Thyroid gland (tissue), 4 donors: ENCODE results near the gene RALBP1. TPM values are rescaled to one million over a fixed set of nuclear protein-coding genes. Genes with fewer than 3 reads are reported as not detected.
"Not testable (repeated sequence)": the region's sequence is repeated elsewhere in the genome, so short reads cannot be mapped to it uniquely, and the experiment has no call there.

Experiments
- DNase-seq, 2 donors: peaks; one replicate each; pipeline ENCODE4 v3.0.0-alpha.2; 2019
- H3K27ac ChIP-seq, 3 donors: fragments of 200-600 bp; sonication (generic); 1 replicate in 2 of 3; 2 replicates in 1 of 3; pipeline ENCODE4 v1.5.1; 2016 to 2019; ENCODE audit warnings: mild to moderate bottlenecking in 1 of 3, moderate library complexity in 1 of 3
- H3K27me3 ChIP-seq: fragments of 200-600 bp; sonication (generic); one replicate; pipeline ENCODE4 v1.5.1; 2019
- H3K36me3 ChIP-seq, 2 donors: fragments of 200-600 bp; sonication (generic); one replicate each; pipeline ENCODE4 v1.5.1; 2016 to 2019
- H3K4me1 ChIP-seq, 2 donors: fragments of 200-600 bp; sonication (generic); one replicate each; pipeline ENCODE4 v1.5.1; 2017 to 2019
- H3K4me3 ChIP-seq, 3 donors: fragments of 200-600 bp; sonication (generic); replicated peaks in 1 of 3; 1 replicate in 2 of 3; 2 replicates in 1 of 3; pipeline ENCODE4 v1.5.1; 2016; ENCODE audit warnings: mild to moderate bottlenecking in 1 of 3
- H3K9me3 ChIP-seq: fragments of 200-600 bp; sonication (generic); one replicate; pipeline ENCODE4 v1.5.1; 2017
- POLR2A ChIP-seq, 2 donors: fragments of 450-650 bp; IDR thresholded peaks; one replicate each; pipeline ENCODE4 v1.6.1; 2017; ENCODE audit warnings: antibody characterized with exemption in 2 of 2, mild to moderate bottlenecking in 2 of 2, moderate library complexity in 1 of 2
- WGBS, 2 donors: methylation state at CpG; one replicate each; pipeline ENCODE4 v1.1.5; 2017; 5-methylcytosine and 5-hydroxymethylcytosine counted together
- intact Hi-C: fragments of 100-400 bp; cut with DNase I; formaldehyde crosslinking; loops from one replicate; pipeline ENCODE4 v1.15.1; 2023
- total RNA-seq, 4 donors: library from RNA; depleted of rRNA; stranded (reverse); fragments of >200 nt; gene quantifications; one replicate each; pipeline ENCODE4 v1.2.3, GENCODE V29; 2016
- TF ChIP-seq, protein P1 (sequence below), 6 experiments: fragments of 200-600 bp in 3 of 6; fragments of 450-650 bp in 3 of 6; sonication (generic) in 3 of 6; IDR thresholded peaks; one replicate each; pipeline ENCODE4 v1.5.1; 2016 to 2019; ENCODE audit warnings: antibody characterized with exemption in 6 of 6, mild to moderate bottlenecking in 2 of 6, inconsistent platforms in 1 of 6, moderate library complexity in 1 of 6

RALBP1 gene
- total RNA-seq, 4 donors from 2014 or later = 46.6 to 69.9 (median 62.8) TPM

DNA sequence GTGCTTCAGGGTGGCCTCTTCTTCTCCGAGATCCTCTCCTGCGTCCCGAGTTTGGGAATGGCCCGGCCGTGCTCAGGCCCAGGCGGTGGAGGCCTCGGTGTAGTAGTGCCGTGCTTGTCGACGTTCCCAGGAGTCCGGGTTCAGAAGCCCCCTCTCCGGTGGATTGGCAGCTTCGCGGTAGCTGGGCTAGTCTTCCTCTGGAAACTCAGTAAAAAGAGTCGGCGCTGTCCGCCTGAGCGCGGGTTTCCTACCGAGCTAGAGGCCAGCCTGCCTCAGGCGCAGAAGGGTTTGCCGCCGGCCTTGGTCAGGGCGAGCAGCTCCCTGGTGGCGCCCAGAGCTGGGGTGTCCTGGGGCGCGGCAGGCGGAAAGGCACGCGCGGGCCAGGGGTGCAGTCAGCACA lies 3.2 kb downstream of the RALBP1 start:
- H3K4me1 ChIP-seq = peaks cover 15 to 18% of the 10 kb centered on the region in 2 donors
- TF ChIP-seq, protein P1, sequence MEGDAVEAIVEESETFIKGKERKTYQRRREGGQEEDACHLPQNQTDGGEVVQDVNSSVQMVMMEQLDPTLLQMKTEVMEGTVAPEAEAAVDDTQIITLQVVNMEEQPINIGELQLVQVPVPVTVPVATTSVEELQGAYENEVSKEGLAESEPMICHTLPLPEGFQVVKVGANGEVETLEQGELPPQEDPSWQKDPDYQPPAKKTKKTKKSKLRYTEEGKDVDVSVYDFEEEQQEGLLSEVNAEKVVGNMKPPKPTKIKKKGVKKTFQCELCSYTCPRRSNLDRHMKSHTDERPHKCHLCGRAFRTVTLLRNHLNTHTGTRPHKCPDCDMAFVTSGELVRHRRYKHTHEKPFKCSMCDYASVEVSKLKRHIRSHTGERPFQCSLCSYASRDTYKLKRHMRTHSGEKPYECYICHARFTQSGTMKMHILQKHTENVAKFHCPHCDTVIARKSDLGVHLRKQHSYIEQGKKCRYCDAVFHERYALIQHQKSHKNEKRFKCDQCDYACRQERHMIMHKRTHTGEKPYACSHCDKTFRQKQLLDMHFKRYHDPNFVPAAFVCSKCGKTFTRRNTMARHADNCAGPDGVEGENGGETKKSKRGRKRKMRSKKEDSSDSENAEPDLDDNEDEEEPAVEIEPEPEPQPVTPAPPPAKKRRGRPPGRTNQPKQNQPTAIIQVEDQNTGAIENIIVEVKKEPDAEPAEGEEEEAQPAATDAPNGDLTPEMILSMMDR (IDR thresholded peaks at IDR 0.05) = no peak
- TF ChIP-seq POLR2A (IDR thresholded peaks at IDR 0.05) = no peak
- intact Hi-C loops = no loop called here
- no peak for DNase-seq
- H3K9me3 ChIP-seq = no peaks in the 10 kb centered on the region
- no peaks in the 10 kb centered on the region for H3K27me3 ChIP-seq
- WGBS, 2 donors = 93 to 97% methylated on average over 26 to 31 of the region's 31 CpGs
- H3K27ac ChIP-seq = no peak overlapping the region
- no peak overlapping the region for H3K4me3 ChIP-seq
- H3K36me3 ChIP-seq = peaks cover 0 to 11% of the 10 kb centered on the region in 2 donors

DNA sequence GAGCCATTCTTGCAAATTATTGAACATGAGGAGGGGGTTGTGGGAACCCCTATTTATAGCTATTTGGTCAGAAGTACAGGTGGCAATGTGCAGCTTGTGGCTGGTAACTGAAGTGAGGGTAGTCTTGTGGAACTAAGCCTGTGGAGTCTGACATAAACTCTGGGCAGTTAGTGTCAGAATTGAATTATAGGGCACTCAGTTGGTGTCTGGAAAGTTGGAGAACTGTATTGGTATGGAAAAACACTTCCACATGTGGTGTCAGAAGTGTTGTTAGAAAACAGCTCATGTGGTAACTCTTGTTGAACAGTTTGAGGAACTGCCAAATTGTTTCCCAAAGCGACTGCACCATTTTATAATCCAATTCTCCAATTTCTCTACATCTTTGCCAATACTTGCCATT lies 7.5 kb downstream of the RALBP1 start:
- intact Hi-C loops = no loop called here
- peaks cover 3 to 7% of the 10 kb centered on the region in 2 donors for H3K4me1 ChIP-seq
- no peak overlapping the region for H3K27ac ChIP-seq
- TF ChIP-seq POLR2A (IDR thresholded peaks at IDR 0.05) = no peak
- TF ChIP-seq, protein P1 (IDR thresholded peaks at IDR 0.05) = no peak
- peaks cover 0 to 11% of the 10 kb centered on the region in 2 donors for H3K36me3 ChIP-seq
- DNase-seq = no peak
- 59 to 76% methylated on average over 1 of the region's 1 CpG for WGBS, 2 donors
- no peaks in the 10 kb centered on the region for H3K27me3 ChIP-seq
- no peak overlapping the region for H3K4me3 ChIP-seq
- H3K9me3 ChIP-seq = no peaks in the 10 kb centered on the region

GRCh38 chr18:9483526-9483925 lies 8.2 kb downstream of the RALBP1 start:
- DNase-seq = no peak
- H3K4me1 ChIP-seq = peaks cover 3 to 7% of the 10 kb centered on the region in 2 donors
- 97 to 99% methylated on average over 7 of the region's 7 CpGs for WGBS, 2 donors
- H3K9me3 ChIP-seq = no peaks in the 10 kb centered on the region
- H3K4me3 ChIP-seq = no peak overlapping the region
- no peak for TF ChIP-seq POLR2A (IDR thresholded peaks at IDR 0.05)
- TF ChIP-seq, protein P1 (IDR thresholded peaks at IDR 0.05) = no peak
- H3K27ac ChIP-seq = no peak overlapping the region
- peaks cover 0 to 7% of the 10 kb centered on the region in 2 donors for H3K36me3 ChIP-seq
- H3K27me3 ChIP-seq = no peaks in the 10 kb centered on the region
- intact Hi-C loops = no loop called here

DNA sequence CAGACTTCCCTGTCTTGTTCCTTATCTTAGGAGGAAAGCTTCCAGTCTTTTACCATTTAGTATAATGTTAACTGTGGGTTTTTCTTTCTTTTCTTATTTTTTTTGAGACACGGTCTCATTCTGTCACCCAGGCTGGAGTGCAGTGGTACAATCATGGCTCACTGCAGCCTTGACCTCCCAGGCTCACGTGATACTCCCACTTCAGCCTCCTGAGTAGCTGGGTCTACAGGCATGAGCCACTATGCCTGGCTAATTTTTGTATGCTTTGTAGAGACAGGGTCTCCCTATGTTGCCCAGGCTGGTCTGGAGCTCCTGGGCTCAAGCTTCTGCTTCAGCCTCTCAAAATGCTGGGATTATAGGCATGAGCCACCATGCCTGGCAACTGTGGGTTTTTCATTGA lies 9.5 kb downstream of the RALBP1 start:
- DNase-seq, H3K27ac ChIP-seq, intact Hi-C loops, H3K4me1 ChIP-seq, H3K36me3 ChIP-seq, H3K9me3 ChIP-seq, H3K27me3 ChIP-seq, H3K4me3 ChIP-seq: not testable (repeated sequence)
- 95 to 97% methylated on average over 2 of the region's 2 CpGs for WGBS, 2 donors

- no peak overlapping the region for H3K27ac ChIP-seq
Observed at GRCh38 chr18:9488538-9488937, 13.2 kb downstream of the RALBP1 start.

More at GRCh38 chr18:9488538-9488937, 13.2 kb downstream of the RALBP1 start:
- Histone ChIP-seq H3K4me3 (no peak overlapping the region), H3K4me1 (no peaks in the 10 kb centered on the region), H3K27me3 (no peaks in the 10 kb centered on the region), H3K36me3 (no peaks in the 10 kb centered on the region), H3K9me3 (no peaks in the 10 kb centered on the region)
- TF ChIP-seq, protein P1 (IDR thresholded peaks at IDR 0.05) = no peak
- no peak for TF ChIP-seq POLR2A (IDR thresholded peaks at IDR 0.05)
- intact Hi-C loops = no loop called here
- no peak for DNase-seq
- 70 to 84% methylated on average over 4 of the region's 4 CpGs for WGBS, 2 donors
